NCI-H146 (cell line): ENCODE results near the gene PSME3.
A peak's percentile ranks its signal among the peaks of the same experiment; 100 is the strongest.

ENCODE experiments used
- DNase-seq: peaks from one replicate; lab custom pipeline; 2025; lab: John Stamatoyannopoulos, UW

PSME3 gene

GRCh38 chr17:42817866-42818265 lies 15.3 kb upstream of the PSME3 start:
- DNase-seq, result no peak

- DNase-seq, result no peak
These were observed 14.8 kb upstream of the PSME3 start for GRCh38 chr17:42818379-42818778.

GRCh38 chr17:42819939-42820535 lies 13.2 kb upstream of the PSME3 start:
- peak; percentile 74 for DNase-seq

GRCh38 chr17:42821176-42821575 lies 12.0 kb upstream of the PSME3 start:
- DNase-seq, result no peak

- DNase-seq, result no peak
These were observed 5.7 kb upstream of the PSME3 start for GRCh38 chr17:42827472-42827871.

GRCh38 chr17:42830971-42831370 lies 2.2 kb upstream of the PSME3 start:
- DNase-seq, result no peak

- DNase-seq, result peak; percentile 43
These were observed 824 bp upstream of the PSME3 start for GRCh38 chr17:42832213-42832933.

GRCh38 chr17:42833767-42834422 lies 698 bp downstream of the PSME3 start:
- DNase-seq, result peak; percentile 71

GRCh38 chr17:42835732-42836131 lies 2.5 kb downstream of the PSME3 start:
- no peak for DNase-seq

GRCh38 chr17:42841975-42842685 lies 8.9 kb downstream of the PSME3 start:
- DNase-seq, result no peak

- peak; percentile 43 for DNase-seq
These were observed 10.2 kb downstream of the PSME3 start for GRCh38 chr17:42843358-42843934.

- no peak for DNase-seq
These were observed 11.1 kb downstream of the PSME3 start, which contains the start of gene AOC2 for GRCh38 chr17:42844271-42844670. AOC2 (plus strand) TSS chr17:42844580; CDS start chr17:42844627, 47 bp downstream.

- no peak for DNase-seq
These were observed 11.8 kb downstream of the PSME3 start for GRCh38 chr17:42844761-42845555.

GRCh38 chr17:42845556-42845917 lies 12.3 kb downstream of the PSME3 start:
- no peak for DNase-seq

- DNase-seq, result no peak
These were observed 12.9 kb downstream of the PSME3 start for GRCh38 chr17:42845918-42846593.

- DNase-seq, result no peak
These were observed 13.5 kb downstream of the PSME3 start for GRCh38 chr17:42846594-42847280.

GRCh38 chr17:42848093-42848492 lies 14.9 kb downstream of the PSME3 start:
- no peak for DNase-seq

GRCh38 chr17:42849031-42849430 lies 15.8 kb downstream of the PSME3 start:
- DNase-seq, result no peak

- no peak for DNase-seq
These were observed 16.4 kb downstream of the PSME3 start for GRCh38 chr17:42849451-42850181.

- no peak for DNase-seq
These were observed 17.8 kb downstream of the PSME3 start, which contains the start of gene AOC3 for GRCh38 chr17:42850954-42851353. AOC3 (plus strand) TSS chr17:42851199; CDS start chr17:42851344, 145 bp downstream.
